SKM-1 (cell line): ENCODE measurements around the gene FLT1.

Source experiments
- DNase-seq: peaks from one replicate; lab custom pipeline; 2025; ENCODE audit not compliant: unreplicated experiment; lab: John Stamatoyannopoulos, UW

The FLT1 gene

DNA sequence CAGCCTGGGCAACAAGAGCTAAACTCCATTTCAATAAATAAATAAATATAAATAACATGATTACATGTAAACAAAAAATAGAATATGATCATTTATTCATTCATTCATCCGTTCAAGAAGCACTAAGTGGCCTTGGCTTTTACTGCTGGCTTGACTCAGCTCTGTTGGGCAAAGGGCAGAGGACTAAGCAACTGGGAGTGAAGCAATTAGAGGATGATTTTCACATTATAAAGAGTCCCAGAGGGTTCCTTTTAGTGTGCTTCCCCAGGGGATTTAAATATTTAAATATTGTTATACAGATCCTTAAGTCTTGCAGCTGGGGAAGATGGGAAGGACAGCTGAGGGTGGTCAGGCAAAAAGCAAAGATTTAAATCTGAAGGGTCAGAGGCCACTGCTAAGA is 34.9 kb upstream of the FLT1 start:
- DNase-seq = no peak

DNA sequence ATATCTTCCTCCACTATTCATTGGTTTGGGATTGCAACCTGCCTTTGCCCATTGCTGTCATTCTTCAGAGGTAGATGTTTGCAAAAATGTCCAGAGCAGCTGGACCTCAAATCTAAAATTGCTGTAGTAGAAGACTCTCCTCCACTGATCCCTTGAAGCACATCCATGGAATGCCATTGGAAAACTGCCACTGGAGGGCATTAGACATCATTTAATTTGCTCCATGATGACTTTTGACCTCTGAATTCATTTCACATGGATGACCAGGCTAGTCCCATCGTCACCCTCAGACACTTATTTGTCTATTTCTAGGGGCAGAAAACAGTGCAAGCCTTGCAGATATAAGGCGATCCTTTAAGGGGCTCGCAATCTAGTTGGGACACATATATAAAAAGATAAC is 33.9 kb upstream of the FLT1 start:
- DNase-seq = no peak

DNA sequence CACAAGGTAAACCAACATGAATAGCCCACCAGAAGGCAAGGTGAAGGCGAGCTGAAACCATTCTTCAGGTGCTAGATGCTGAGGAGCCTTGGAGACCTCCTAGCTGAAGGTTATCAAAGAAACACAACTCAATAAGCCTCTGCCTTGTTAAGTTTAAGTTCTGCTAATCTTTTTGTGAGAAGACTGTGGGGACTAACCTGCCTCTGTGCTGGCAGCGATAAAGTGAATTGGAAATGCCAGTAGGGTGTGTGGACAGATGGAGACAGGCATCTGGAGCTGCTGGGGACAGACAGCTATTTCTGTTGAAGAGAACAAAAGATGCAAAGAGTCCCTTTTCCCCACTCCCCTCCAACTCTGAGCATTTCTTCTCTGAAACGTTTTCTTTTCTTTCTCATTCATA is 33.5 kb upstream of the FLT1 start:
- DNase-seq = no peak

DNA sequence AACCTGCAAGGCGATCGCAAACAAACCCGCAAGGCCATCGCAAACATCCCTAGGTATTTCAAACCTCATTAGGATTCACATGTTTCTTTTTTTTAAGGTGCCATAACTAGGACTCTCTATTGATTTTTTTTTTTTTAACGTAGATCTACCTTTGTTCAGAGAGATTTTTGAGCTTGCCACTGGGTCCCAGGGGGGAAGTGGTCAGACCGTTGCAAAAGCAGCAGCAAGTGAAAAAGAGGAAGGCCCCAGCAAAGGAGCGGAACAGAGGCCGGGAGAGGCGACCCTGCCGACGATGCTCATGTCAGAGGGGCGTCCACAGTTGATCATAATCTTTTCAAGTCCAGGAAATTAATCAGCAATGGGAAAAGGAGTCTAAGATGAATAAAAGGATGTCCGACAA is 32.7 kb upstream of the FLT1 start:
- peak; percentile 75 for DNase-seq

DNA sequence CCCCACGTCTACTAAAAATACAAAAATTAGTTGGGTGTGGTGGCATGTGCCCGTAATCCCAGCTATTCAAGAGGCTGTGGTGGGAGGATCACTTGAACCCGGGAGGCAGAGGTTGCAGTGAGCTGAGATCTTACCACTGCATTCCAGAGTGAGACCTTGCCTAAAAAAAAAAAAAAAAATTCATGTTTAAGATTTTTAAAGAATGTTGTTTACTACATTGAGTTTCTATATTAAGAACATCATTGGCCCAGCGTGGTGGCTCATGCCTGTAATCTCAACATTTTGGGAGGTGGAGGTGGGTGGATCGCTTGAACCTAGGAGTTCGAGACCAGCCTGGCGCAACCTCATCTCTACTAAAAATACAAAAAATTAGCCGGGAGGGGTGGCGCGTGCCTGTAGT is 31.9 kb upstream of the FLT1 start:
- no peak for DNase-seq

DNA sequence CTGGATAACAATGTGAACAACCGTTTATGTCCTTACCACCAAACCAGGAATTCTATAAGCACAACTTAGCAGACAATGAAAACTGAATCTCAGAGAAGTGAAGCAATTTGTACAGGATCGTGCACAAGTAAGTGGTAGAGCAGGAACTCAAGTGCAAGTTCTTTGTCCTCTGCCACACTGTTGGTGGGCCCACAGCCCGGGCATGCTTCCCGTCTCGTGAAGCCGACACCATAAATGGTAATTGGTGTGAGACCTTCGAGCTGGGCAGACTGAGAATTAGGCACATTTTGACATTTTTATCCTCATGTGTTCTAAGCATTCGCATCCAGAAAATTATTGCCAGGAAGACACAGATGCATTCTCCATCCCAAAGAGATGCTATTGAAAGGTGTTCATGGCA is 27.9 kb upstream of the FLT1 start:
- DNase-seq = no peak

DNA sequence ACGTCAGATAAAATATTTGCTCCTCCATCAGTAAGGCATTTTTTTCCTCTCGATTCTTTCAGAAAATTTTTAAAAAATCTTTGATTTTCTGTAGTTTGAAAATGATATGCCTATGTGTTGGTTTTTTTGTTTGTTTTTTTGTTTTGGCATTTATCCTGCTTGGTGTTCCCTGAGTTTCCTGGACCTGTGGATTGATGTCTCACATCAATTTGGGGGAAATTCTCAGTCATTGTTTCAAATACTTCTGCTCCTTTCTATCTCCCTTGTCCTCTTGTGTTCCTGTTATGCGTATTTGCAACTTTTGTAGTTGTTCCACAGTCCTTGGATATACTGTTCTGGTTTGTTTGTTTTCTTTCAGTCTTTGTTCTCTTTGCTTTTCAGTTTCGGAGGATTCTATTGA is 18.8 kb upstream of the FLT1 start:
- no peak for DNase-seq

DNA sequence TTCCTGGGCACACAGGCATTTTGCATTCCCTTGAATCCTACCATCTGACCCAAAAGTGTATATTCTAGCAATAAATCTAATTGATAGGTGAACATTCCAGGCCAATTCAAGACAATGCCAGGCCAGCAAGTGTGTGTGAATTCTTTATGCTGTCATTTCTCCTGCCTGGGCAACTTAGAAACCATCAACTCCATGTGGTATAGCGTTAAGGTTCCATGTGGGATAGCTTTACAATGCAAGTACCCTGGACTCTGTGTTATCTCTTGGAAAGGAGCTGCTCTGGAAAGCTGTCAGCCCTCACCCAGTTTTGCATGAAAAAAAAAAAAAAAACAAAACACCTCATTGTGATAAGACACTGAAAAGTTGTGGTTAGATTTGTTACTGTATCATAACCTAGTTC is 15.6 kb upstream of the FLT1 start:
- DNase-seq = no peak

DNA sequence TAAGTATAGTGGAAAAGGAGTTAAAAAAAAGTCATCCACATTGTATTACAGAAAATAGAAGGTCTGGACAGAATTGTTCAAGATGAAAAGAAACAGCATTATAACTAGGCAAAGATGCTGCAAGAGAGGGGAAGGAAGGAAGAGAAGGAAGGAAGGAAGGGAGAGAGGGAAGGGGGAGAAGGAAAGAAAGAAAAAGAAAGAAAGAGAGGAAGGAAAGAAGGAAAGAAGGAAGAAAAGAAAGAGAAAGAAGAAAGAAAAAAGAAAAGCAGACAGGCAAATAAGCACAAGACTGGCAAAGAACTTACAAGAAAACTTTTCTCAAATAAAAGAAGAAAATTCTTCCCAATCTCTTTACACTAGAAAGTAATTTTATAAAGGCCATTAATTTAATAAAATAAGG is 15.1 kb upstream of the FLT1 start:
- no peak for DNase-seq

DNA sequence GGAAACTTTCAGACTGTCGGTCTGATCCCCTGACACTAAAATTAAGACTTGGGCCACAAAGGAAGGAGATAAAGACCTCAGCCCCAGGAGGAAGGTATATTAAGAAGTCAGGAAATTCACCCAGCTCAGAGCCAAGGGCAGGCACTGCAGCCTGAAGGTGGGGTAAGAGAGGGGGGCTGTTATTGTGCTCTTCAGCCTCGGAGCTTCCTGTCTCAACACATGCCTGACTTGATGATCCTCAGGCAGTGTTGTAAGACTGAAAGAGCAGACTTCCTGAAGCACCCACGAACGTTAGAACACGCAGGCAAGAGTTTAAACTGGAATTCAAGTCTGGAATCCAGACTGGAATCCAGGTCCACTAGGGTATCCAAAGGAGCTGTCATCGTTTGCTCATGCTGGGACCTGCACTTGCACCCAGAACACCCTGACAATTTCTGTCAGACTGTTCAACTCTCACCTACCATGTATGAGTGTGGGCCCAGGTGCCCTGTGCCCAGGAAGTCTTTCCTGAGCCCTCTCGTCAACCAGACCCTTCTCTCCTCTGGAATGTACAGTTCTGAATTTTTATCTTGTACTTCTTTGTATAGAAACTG is 10.7 kb upstream of the FLT1 start:
- peak; percentile 51 for DNase-seq

DNA sequence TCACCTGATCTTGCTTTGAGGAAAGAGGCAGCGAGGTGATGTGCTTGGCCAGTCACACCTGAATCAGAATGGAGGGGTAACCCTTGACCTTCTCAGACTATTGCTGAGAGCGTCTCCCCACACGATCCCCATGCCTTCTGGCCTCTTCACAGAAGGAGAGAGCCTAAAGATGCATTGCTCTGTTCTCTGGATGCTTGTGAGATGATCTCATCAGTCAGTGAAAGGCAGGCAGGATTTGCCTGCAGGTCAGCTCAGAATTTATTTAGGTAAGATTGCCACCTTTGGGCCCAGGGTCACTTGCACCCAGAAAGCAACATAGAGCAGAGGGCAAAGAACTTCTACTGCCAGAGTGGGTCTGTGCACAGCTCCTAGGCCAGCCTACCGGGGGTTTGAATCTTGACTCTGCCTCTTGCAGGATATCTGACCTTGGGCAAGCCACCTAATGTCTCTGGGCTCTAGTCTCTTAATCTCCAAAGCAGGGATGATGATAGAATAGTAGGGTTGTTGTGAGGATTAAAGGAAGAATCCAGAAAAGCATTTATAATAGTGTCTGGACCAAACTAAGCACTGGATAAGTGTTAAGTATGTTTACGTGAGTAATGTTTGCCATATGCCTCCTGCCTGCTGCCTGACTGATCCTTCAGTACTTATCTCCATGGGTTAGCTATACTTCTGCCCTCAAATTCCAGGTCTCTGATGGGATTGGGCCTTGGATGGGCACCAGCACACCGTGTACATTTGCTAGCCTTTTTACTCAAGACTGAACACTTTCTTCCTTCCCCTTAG is 8.4 kb upstream of the FLT1 start:
- no peak for DNase-seq

DNA sequence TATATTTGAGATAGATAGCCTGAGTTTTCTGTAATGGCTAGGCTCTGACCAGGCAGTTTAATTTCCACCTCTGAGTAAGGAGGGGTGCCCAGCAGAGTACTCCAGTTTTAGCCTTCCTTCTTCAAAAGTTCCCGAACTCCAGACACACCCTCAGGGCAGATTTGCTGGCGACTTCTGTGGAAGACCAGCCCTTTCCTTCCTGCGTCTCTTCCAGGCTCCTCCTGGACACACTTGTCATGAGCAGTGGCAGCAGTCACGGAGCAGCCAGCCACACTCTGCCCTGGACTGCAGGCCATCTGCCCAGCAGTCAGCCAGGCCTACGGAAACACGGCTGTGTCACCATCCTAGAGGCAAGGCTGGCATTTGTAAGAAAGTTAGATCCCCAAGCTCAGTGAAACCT is 6.6 kb upstream of the FLT1 start:
- DNase-seq = no peak

DNA sequence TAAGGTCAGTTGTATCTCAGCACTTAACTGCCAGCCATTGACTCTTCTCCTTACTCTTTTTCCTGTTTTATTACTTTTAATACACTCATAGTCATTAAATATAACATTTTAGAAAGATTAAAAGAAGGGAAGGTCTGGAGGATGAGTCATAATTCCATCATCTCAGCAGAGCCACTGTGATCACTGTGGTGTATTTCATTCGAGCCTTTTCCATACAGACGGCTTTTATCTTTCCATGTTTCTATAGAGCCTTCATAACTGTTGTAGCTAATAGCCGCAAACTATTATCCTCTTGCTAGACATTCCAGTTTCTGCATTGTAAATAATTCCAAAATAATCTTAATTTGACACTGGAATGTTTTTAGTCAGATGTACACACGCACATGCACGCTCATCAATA is 4.7 kb upstream of the FLT1 start:
- no peak for DNase-seq

DNA sequence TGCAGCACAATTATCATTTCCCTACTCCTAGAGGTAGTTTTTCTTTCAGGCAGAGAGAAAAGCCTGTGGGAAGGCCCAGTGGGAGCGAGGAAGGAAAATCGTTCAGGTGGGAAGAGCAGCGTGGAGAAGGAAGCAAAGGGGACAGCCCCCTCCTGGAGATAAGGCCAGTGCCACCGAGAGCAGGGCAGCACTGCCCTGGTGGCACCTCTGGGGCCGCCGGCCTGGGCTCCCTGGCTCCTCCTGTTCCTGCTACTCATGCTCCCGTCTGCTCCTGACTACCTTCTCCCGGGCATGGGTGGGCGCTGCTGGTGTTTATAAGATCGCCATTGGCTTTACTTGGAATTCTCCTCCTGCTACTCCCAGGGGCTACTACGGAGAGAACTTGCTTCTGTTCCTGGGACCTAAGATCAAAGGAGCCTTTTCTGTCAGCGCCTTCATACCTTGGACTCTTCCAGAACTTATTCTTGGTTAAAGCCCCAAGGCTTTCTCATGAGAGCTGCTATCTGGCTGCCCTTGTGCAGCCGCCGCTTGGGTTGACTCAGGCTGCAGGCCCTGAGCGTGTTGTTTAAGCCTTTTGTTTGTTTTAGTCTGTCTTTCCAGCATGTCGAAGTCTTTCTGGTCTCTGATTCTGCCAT is 3.7 kb upstream of the FLT1 start:
- no peak for DNase-seq

DNA sequence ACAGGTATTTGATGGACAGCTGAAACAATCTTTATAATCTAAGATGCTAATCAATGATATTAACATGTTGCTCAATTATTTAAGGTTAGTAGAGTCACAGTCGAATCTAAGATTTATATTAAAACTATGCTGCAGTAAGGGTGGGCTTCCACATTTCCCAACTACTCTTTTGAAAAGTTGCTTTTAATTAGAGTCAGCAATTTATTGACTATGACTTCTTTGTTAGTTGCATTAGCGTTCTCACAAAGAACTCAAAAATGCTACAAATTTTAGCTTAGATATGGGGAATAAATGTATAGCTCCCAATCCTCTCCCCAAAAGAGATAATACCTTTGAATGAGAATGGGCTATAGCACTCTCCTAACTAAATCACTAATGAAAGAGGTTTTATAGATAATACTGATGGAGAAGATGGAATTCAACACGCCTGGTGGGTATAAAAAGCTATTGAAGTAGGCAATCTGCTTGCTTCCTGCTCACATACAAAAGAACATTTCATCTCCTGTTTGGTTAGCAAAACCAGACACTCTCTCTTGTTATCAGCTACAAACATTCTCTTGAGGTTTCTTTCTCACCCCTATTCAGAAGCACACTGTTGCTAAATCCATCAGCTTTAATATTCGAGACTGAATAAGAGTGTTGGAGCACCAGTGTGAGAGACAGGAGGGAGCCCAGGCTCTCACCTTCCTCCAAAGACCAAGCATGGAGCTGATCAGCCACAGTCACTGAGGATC is 2.4 kb upstream of the FLT1 start:
- DNase-seq = no peak

DNA sequence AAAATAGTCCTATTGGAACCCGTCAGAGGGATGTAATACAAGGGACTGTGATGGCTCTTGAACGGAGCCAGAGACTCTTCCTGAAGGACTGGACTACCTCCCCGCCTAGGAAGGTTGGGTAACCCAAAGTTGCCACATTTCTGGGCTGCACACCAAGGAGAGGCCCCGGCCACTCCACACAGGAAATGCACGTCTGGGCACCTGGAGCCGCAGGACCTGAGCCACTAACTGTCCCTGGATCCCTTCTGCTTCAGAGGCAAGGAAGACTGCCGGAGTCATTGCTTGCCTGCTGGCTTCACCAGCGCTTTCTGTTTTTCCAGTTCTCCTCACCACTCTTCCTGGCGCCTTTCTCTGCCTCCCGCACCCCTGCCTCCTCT is 1.2 kb upstream of the FLT1 start:
- peak; percentile 43 for DNase-seq

DNA sequence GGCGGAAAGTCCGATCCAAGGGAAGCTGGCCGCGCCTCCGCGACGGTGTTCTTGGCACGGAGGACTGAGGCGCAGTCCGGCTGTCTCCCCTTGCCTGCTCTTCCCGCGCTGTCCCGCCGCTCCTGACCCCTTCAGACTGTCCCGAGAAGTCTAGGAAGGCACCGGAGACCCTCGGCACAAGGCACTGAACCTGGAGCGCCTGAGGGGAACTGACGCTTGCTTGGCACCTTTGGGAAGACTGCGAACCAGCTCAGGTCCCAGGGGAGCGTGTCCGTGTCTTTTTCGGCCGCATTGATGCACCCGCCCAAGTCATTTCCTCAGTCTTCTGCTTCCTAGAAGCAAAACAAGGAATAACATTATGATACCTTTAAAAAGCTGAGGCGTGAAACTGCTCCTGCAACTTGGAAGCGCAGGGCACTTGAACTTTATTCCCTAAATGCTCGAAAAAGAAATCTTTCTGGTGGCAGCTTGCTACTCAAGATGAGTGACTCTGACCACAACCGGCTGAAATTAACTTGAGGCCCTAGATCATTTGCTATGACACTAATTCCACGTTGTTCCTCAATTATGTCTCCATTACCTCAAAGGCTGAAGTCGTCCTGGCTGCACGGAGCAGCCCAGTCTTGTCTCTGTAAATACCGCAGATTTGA is 735 bp upstream of the FLT1 start:
- DNase-seq = no peak

DNA sequence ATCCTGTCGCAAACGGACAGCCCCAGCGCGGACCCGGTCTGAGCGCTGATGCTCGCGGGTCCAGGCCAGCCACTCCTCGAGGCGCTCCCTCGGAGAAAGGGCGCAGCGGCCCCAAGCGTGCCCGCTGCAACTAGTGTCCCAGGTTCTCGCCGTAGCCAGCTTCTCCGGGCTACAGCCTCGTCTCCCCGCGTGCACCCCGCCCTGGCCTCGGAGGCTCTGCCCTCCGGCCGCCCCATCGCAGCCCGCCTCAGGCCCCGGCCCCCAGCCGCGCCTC is 487 bp downstream of the FLT1 start:
- DNase-seq = no peak

DNA sequence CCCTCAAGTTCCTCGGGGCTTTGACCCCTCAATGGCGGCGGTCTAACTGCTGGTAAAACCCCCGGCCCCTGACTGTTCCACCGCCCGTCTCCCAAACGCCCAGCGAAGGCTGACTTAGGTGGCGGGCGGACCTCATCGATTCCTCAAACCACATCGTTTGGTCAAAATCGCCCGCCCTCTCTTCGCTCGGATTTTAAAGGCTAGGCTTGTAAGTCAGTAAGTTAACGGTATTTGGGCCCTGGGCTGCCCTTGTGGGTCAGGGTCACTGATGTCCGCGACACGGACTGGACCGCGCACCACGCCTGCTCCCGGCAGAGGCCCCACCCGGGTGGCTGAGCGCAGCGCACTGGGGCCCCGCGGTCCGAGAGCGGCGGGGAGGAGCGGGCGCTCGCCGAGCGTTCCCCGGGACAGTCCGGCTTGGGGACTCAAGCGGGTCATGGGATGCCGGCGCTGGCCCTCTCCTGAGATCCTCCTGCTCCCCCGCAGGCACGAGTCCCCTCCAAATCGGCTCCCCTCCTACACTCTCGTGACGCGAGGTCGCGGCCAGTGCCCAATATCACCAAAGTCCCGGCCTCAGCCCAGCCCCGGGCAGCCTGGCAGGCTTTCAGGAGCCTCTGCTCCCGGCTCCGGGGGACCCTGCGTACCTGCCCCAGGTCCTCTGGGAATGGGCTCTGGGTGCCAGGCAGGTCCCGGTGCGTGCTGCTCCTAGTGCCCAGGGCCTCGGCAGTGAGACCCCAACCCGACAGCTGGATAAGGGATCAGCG is 1.0 kb downstream of the FLT1 start:
- no peak for DNase-seq

DNA sequence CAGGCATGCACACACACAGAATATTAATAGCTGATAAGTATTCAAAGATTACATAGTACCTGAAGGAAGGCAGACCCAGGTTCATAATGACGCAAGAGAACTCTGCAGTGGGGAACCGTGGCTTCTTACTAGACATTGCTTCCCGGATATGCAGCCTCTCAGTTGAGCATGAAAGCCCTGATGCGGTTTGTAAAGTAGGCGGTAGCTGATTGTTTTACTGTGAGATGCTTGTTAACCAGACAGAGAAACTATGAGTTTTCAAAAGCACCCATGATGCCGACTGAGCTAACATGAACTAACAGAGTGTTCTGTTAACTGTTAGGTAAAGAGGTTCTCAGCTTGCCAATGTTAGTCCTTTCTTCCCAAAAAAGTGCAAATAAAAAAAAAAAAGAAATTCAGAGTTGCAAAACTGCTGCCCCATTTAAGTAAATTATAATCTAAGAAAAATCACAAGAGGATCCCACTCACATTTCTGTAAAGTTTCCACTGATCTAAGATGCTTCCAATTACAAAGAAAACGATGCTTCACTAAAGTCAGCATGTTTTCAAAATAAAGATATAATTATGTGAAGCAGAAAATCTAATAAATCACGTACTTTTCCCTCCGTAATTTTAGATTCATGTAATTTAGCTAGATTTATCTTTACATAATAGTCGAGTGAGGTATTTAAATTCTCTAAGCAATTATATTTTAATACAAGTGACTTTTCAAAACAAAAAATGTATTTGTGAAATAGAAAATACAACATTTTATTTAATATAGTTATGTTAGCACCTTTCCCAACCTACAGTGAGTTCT is 2.2 kb downstream of the FLT1 start:
- DNase-seq = peak; percentile 45
